Mesothelial cell of epicardium (in vitro differentiated cells): ENCODE data around the gene RYR2. TPM values are rescaled to one million over a fixed set of nuclear protein-coding genes. Genes with fewer than 3 reads are reported as not detected.
"Not testable (repeated sequence)": the region's sequence is repeated elsewhere in the genome, so short reads cannot be mapped to it uniquely, and the experiment has no call there.

ENCODE experiments used
- DNase-seq, 2 experiments: peaks; one replicate each; pipeline ENCODE4 v3.0.0; 2021; ENCODE audit warnings: low spot score in 2 of 2; ENCODE audit not compliant: unreplicated experiment in 2 of 2
- H3K27ac Mint-ChIP-seq: 2 replicates; pipeline ENCODE4 v1.8.0; 2021; ENCODE audit warnings: mixed read lengths
- H3K27me3 Mint-ChIP-seq: 2 replicates; pipeline ENCODE4 v1.8.0; 2021; ENCODE audit warnings: low read depth, mixed read lengths
- H3K36me3 Mint-ChIP-seq: 2 replicates; pipeline ENCODE4 v1.8.0; 2021; ENCODE audit warnings: mixed read lengths
- H3K4me1 Mint-ChIP-seq: 2 replicates; pipeline ENCODE4 v1.8.0; 2021; ENCODE audit warnings: mixed read lengths
- H3K4me3 Mint-ChIP-seq: 2 replicates; pipeline ENCODE4 v1.8.0; 2021; ENCODE audit warnings: mild to moderate bottlenecking, moderate library complexity, mixed read lengths
- H3K9me3 Mint-ChIP-seq: 2 replicates; pipeline ENCODE4 v1.8.0; 2021; ENCODE audit warnings: mixed read lengths
- total RNA-seq: library from RNA; stranded (reverse); gene quantifications from 3 replicates; pipeline ENCODE4 v1.2.1, GENCODE V29; 2021
- TF ChIP-seq, protein P1 (sequence below): fragments of 200-600 bp; sonication (generic); IDR thresholded peaks from one replicate; pipeline ENCODE4 v1.5.0; 2021; ENCODE audit warnings: antibody characterized with exemption; ENCODE audit not compliant: unreplicated experiment

The RYR2 gene
- total RNA-seq, 1 donor from 2014 or later = 6.1 TPM

GRCh38 chr1:237834461-237834860 lies 792.5 kb downstream of the RYR2 start:
- no peaks in the 10 kb centered on the region for H3K27me3 Mint-ChIP-seq
- TF ChIP-seq, protein P1, sequence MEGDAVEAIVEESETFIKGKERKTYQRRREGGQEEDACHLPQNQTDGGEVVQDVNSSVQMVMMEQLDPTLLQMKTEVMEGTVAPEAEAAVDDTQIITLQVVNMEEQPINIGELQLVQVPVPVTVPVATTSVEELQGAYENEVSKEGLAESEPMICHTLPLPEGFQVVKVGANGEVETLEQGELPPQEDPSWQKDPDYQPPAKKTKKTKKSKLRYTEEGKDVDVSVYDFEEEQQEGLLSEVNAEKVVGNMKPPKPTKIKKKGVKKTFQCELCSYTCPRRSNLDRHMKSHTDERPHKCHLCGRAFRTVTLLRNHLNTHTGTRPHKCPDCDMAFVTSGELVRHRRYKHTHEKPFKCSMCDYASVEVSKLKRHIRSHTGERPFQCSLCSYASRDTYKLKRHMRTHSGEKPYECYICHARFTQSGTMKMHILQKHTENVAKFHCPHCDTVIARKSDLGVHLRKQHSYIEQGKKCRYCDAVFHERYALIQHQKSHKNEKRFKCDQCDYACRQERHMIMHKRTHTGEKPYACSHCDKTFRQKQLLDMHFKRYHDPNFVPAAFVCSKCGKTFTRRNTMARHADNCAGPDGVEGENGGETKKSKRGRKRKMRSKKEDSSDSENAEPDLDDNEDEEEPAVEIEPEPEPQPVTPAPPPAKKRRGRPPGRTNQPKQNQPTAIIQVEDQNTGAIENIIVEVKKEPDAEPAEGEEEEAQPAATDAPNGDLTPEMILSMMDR = no peak
- no peak for DNase-seq
- H3K4me3 Mint-ChIP-seq = no peak overlapping the region
- peaks cover 1% of the 10 kb centered on the region for H3K36me3 Mint-ChIP-seq
- peaks cover 29% of the 10 kb centered on the region for H3K4me1 Mint-ChIP-seq
- no peak overlapping the region for H3K27ac Mint-ChIP-seq
- H3K9me3 Mint-ChIP-seq = no peaks in the 10 kb centered on the region

DNA sequence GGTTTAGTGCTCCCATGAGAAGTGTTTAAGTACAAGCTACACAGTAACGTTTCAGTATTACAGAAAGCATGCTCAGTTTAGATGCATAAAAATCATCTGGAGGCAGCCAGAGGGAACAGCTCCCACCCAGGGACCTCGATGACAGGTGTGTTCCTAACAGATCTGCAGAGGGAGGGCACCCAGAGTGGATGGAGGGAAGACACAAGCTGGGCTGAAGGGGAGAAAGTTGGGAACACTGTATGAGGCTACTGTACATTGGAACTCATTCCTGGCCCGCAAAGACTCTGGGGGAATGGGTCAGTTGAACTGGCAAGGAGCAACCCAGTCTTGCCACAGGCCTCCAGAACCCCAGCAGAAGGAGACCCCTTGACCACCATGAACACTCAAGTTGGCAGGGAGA lies 796.3 kb downstream of the RYR2 start:
- TF ChIP-seq, protein P1 = no peak
- Mint-ChIP-seq H3K9me3 (peaks cover 25% of the 10 kb centered on the region), H3K27me3 (no peaks in the 10 kb centered on the region), H3K27ac (no peak overlapping the region), H3K4me3 (no peak overlapping the region), H3K4me1 (peaks cover 28% of the 10 kb centered on the region), H3K36me3 (no peaks in the 10 kb centered on the region)
- DNase-seq = no peak

GRCh38 chr1:237838904-237839534 lies 797.0 kb downstream of the RYR2 start:
- Mint-ChIP-seq H3K27me3 (no peaks in the 10 kb centered on the region), H3K4me3 (no peak overlapping the region), H3K4me1 (peaks cover 23% of the 10 kb centered on the region), H3K36me3 (no peaks in the 10 kb centered on the region), H3K9me3 (peaks cover 25% of the 10 kb centered on the region), H3K27ac (no peak overlapping the region)
- TF ChIP-seq, protein P1 = no peak
- no peak for DNase-seq

- Mint-ChIP-seq H3K27ac (no peak overlapping the region), H3K9me3 (peaks cover 29% of the 10 kb centered on the region), H3K36me3 (no peaks in the 10 kb centered on the region), H3K27me3 (peaks cover 9% of the 10 kb centered on the region), H3K4me1 (peaks cover 2% of the 10 kb centered on the region), H3K4me3 (no peak overlapping the region)
- DNase-seq = no peak
- TF ChIP-seq, protein P1 = no peak
These were observed 799.5 kb downstream of the RYR2 start for GRCh38 chr1:237841485-237841884.

- not testable (repeated sequence) for H3K4me3 Mint-ChIP-seq, DNase-seq, H3K36me3 Mint-ChIP-seq, H3K27ac Mint-ChIP-seq, H3K4me1 Mint-ChIP-seq
- H3K27me3 Mint-ChIP-seq = peaks cover 10% of the 10 kb centered on the region
- H3K9me3 Mint-ChIP-seq = peaks cover 29% of the 10 kb centered on the region
These were observed 801.5 kb downstream of the RYR2 start for GRCh38 chr1:237843516-237843915.

DNA sequence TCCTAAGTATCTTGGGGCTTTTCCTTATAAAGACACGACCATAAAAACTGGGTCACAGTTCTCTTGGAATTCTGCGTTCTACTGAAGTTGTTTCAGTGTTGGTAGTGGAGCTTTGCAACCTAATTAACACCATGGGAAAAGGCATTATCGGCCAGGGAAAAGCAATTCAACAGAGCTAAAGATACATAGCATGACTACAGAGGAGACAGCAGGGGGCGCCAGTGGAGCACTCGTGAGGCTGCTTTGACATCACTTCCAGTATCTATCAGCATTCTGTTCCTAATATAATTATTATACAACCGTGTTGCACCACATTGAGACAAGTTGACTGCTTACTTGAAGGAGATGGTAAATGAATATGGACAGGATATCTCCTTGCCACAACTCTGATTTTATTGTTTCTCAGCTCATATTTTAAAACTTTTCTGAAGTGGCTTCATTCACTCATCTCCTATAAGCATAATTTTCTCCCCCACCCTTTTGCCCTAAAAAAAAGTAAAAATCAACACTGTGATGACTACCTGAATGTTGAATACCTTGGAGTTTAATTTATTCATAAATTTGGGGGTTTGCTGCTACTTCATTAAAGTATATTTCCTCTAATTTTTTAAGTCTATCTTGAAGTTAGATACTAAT lies 809.3 kb downstream of the RYR2 start:
- H3K36me3 Mint-ChIP-seq = no peaks in the 10 kb centered on the region
- TF ChIP-seq, protein P1 = peak; percentile 50
- no peak overlapping the region for H3K4me3 Mint-ChIP-seq
- DNase-seq = peak; percentile 32 to 52
- no peaks in the 10 kb centered on the region for H3K9me3 Mint-ChIP-seq
- H3K27me3 Mint-ChIP-seq = peaks cover 13% of the 10 kb centered on the region
- H3K27ac Mint-ChIP-seq = no peak overlapping the region
- H3K4me1 Mint-ChIP-seq = no peaks in the 10 kb centered on the region
